Subcutaneous abdominal adipose tissue (tissue), 5 donors: ENCODE measurements around the gene ZDHHC14.

Source experiments
- H3K27ac ChIP-seq: one replicate; pipeline ENCODE4 v1.7.0; 2013; ENCODE audit warnings: low read depth, mild to moderate bottlenecking, inconsistent platforms, low read length, moderate library complexity
- H3K27me3 ChIP-seq, 5 donors: one replicate each; pipeline ENCODE4 v1.7.0; 2013; ENCODE audit warnings: low read length in 5 of 5, inconsistent platforms in 1 of 5; ENCODE audit not compliant: control insufficient read depth in 5 of 5, insufficient read depth in 4 of 5
- H3K36me3 ChIP-seq, 5 donors: one replicate each; pipeline ENCODE4 v1.7.0; 2013; ENCODE audit warnings: low read length in 5 of 5; ENCODE audit not compliant: control insufficient read depth in 5 of 5, insufficient read depth in 5 of 5
- H3K4me1 ChIP-seq, 5 donors: one replicate each; pipeline ENCODE4 v1.7.0; 2013; ENCODE audit warnings: low read length in 5 of 5, mild to moderate bottlenecking in 3 of 5, moderate library complexity in 1 of 5; ENCODE audit not compliant: control insufficient read depth in 5 of 5, insufficient read depth in 5 of 5
- H3K4me3 ChIP-seq, 5 donors: one replicate each; pipeline ENCODE4 v1.7.0; 2013; ENCODE audit warnings: low read length in 5 of 5, low read depth in 1 of 5
- H3K9ac ChIP-seq, 5 donors: one replicate each; pipeline ENCODE4 v1.7.0; 2013; ENCODE audit warnings: low read length in 5 of 5, mild to moderate bottlenecking in 4 of 5, moderate library complexity in 3 of 5
- H3K9me3 ChIP-seq, 5 donors: one replicate each; pipeline ENCODE4 v1.7.0; 2013; ENCODE audit warnings: low read length in 5 of 5; ENCODE audit not compliant: control insufficient read depth in 5 of 5
- donor health status: healthy.
- donor health status: healthy.
- donor health status: healthy.
- donor health status: healthy.
- donor health status: healthy.

Gene ZDHHC14

GRCh38 chr6:157637941-157638662, 257.1 kb downstream of the ZDHHC14 start:
- Histone ChIP-seq H3K4me1 (peaks cover 0 to 2% (median 0%) of the 10 kb centered on the region in 5 donors), H3K27me3 (peaks cover 0 to 2% (median 0%) of the 10 kb centered on the region in 5 donors), H3K9ac (no peak overlapping the region), H3K27ac (no peak overlapping the region), H3K4me3 (no peak overlapping the region), H3K9me3 (no peaks in the 10 kb centered on the region), H3K36me3 (peaks cover 0 to 25% (median 0%) of the 10 kb centered on the region in 5 donors)

- H3K4me3 ChIP-seq, result no peak overlapping the region
- H3K9me3 ChIP-seq, result no peaks in the 10 kb centered on the region
- H3K27me3 ChIP-seq, result peaks cover 0 to 2% (median 0%) of the 10 kb centered on the region in 5 donors
- no peak overlapping the region for H3K9ac ChIP-seq
- H3K36me3 ChIP-seq, result peaks cover 0 to 25% (median 0%) of the 10 kb centered on the region in 5 donors
- H3K27ac ChIP-seq, result no peak overlapping the region
- no peaks in the 10 kb centered on the region for H3K4me1 ChIP-seq
Observed at GRCh38 chr6:157638779-157639178, 257.8 kb downstream of the ZDHHC14 start.

GRCh38 chr6:157640746-157641451, 259.9 kb downstream of the ZDHHC14 start:
- H3K4me1 ChIP-seq, result peaks cover 0 to 11% (median 4%) of the 10 kb centered on the region in 5 donors
- H3K27me3 ChIP-seq, result peaks cover 0 to 2% (median 0%) of the 10 kb centered on the region in 5 donors
- H3K4me3 ChIP-seq, result no peak overlapping the region
- no peak overlapping the region for H3K9ac ChIP-seq
- peaks cover 0 to 13% (median 0%) of the 10 kb centered on the region in 5 donors for H3K36me3 ChIP-seq
- no peak overlapping the region for H3K27ac ChIP-seq
- H3K9me3 ChIP-seq, result no peaks in the 10 kb centered on the region

GRCh38 chr6:157641837-157642236, 260.8 kb downstream of the ZDHHC14 start:
- H3K4me3 ChIP-seq, result no peak overlapping the region

GRCh38 chr6:157642736-157643135, 261.7 kb downstream of the ZDHHC14 start:
- H3K4me3 ChIP-seq, result no peak overlapping the region
- peaks cover 0 to 19% (median 5%) of the 10 kb centered on the region in 5 donors for H3K4me1 ChIP-seq
- peaks cover 0 to 14% (median 0%) of the 10 kb centered on the region in 5 donors for H3K36me3 ChIP-seq
- H3K27me3 ChIP-seq, result peaks cover 0 to 2% (median 0%) of the 10 kb centered on the region in 5 donors
- H3K9ac ChIP-seq, result no peak overlapping the region
- H3K9me3 ChIP-seq, result no peaks in the 10 kb centered on the region
- H3K27ac ChIP-seq, result no peak overlapping the region

More at GRCh38 chr6:157641837-157642236, 260.8 kb downstream of the ZDHHC14 start:
- Histone ChIP-seq H3K36me3 (peaks cover 0 to 8% (median 0%) of the 10 kb centered on the region in 5 donors), H3K27me3 (peaks cover 0 to 2% (median 0%) of the 10 kb centered on the region in 5 donors), H3K4me1 (peaks cover 0 to 11% (median 5%) of the 10 kb centered on the region in 5 donors), H3K9ac (no peak overlapping the region), H3K9me3 (no peaks in the 10 kb centered on the region), H3K27ac (no peak overlapping the region)

- Histone ChIP-seq H3K9me3 (no peaks in the 10 kb centered on the region), H3K36me3 (peaks cover 0 to 10% (median 0%) of the 10 kb centered on the region in 5 donors), H3K27ac (no peak overlapping the region), H3K4me3 (no peak overlapping the region), H3K27me3 (peaks cover 0 to 2% (median 0%) of the 10 kb centered on the region in 5 donors), H3K9ac (no peak overlapping the region), H3K4me1 (peaks cover 0 to 21% (median 5%) of the 10 kb centered on the region in 5 donors)
Observed at GRCh38 chr6:157644043-157644810, 263.2 kb downstream of the ZDHHC14 start.

- Histone ChIP-seq H3K9me3 (no peaks in the 10 kb centered on the region), H3K4me3 (no peak overlapping the region), H3K27me3 (peaks cover 0 to 2% (median 0%) of the 10 kb centered on the region in 5 donors), H3K4me1 (peaks cover 5 to 29% (median 8%) of the 10 kb centered on the region in 5 donors), H3K27ac (no peak overlapping the region), H3K36me3 (peaks cover 0 to 10% (median 0%) of the 10 kb centered on the region in 5 donors), H3K9ac (no peak overlapping the region)
Observed at GRCh38 chr6:157645201-157645795, 264.3 kb downstream of the ZDHHC14 start.

- H3K27ac ChIP-seq, result no peak overlapping the region
- H3K27me3 ChIP-seq, result peaks cover 0 to 2% (median 0%) of the 10 kb centered on the region in 5 donors
- H3K9me3 ChIP-seq, result no peaks in the 10 kb centered on the region
- peaks cover 0 to 7% (median 0%) of the 10 kb centered on the region in 5 donors for H3K36me3 ChIP-seq
- peaks cover 5 to 33% (median 11%) of the 10 kb centered on the region in 5 donors for H3K4me1 ChIP-seq
- no peak overlapping the region for H3K4me3 ChIP-seq
- H3K9ac ChIP-seq, result no peak overlapping the region
Observed at GRCh38 chr6:157646012-157646411, 265.0 kb downstream of the ZDHHC14 start.

GRCh38 chr6:157647261-157647915, 266.4 kb downstream of the ZDHHC14 start:
- Histone ChIP-seq H3K27ac (no peak overlapping the region), H3K36me3 (peaks cover 0 to 7% (median 0%) of the 10 kb centered on the region in 5 donors), H3K9ac (no peak overlapping the region), H3K9me3 (no peaks in the 10 kb centered on the region), H3K4me1 (peaks cover 5 to 33% (median 11%) of the 10 kb centered on the region in 5 donors), H3K27me3 (peaks cover 0 to 2% (median 0%) of the 10 kb centered on the region in 5 donors), H3K4me3 (no peak overlapping the region)
